ENCODE results near the gene MED9.

DNA sequence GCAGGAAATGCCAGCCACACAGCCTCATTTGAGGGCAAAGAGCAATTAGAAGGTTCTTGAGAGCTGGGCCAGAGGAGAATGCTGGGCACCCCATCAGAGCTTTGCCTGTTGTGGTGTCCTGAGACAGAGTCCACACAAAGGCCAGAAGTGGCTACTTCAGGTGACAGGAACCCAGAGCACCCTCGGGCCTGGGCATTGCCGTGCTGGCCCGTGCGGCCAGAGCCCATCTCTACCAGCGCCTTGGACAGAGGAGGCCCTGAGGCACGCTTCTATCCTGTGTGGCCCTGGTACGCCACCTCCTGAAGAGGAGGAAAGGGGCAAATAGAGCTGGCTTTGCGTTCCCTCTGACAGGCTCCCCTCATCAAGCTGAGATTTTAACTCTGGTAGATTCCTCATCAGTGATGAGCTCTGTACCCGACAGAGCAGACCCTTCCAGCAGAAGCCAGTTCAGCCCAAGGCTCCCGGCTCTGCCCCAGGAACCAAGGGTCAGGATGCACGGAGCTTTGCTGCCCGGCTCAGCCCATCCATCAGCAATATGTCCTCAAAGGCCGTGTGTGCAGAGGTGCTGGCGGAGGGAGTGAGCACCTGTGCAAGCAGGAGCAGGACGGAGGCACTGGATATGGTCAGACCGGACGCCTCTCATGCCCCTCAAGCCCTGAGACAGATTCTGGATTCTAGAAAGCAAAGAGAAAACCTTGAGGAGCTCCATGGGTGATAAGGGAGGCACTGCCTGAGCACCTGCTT is 22.8 kb downstream of the MED9 start:
- TF ChIP-seq, protein P1, sequence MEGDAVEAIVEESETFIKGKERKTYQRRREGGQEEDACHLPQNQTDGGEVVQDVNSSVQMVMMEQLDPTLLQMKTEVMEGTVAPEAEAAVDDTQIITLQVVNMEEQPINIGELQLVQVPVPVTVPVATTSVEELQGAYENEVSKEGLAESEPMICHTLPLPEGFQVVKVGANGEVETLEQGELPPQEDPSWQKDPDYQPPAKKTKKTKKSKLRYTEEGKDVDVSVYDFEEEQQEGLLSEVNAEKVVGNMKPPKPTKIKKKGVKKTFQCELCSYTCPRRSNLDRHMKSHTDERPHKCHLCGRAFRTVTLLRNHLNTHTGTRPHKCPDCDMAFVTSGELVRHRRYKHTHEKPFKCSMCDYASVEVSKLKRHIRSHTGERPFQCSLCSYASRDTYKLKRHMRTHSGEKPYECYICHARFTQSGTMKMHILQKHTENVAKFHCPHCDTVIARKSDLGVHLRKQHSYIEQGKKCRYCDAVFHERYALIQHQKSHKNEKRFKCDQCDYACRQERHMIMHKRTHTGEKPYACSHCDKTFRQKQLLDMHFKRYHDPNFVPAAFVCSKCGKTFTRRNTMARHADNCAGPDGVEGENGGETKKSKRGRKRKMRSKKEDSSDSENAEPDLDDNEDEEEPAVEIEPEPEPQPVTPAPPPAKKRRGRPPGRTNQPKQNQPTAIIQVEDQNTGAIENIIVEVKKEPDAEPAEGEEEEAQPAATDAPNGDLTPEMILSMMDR (tag by site-specific recombination; IDR thresholded peaks at IDR 0.05) = no peak
- TF ChIP-seq, protein P2, sequence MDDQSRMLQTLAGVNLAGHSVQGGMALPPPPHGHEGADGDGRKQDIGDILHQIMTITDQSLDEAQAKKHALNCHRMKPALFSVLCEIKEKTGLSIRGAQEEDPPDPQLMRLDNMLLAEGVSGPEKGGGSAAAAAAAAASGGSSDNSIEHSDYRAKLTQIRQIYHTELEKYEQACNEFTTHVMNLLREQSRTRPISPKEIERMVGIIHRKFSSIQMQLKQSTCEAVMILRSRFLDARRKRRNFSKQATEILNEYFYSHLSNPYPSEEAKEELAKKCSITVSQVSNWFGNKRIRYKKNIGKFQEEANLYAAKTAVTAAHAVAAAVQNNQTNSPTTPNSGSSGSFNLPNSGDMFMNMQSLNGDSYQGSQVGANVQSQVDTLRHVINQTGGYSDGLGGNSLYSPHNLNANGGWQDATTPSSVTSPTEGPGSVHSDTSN (CRISPR knock-in tag; IDR thresholded peaks at IDR 0.05) = no peak
- TF ChIP-seq FEZF1 (tag by site-specific recombination; IDR thresholded peaks at IDR 0.05) = no peak
- TF ChIP-seq, protein P3, sequence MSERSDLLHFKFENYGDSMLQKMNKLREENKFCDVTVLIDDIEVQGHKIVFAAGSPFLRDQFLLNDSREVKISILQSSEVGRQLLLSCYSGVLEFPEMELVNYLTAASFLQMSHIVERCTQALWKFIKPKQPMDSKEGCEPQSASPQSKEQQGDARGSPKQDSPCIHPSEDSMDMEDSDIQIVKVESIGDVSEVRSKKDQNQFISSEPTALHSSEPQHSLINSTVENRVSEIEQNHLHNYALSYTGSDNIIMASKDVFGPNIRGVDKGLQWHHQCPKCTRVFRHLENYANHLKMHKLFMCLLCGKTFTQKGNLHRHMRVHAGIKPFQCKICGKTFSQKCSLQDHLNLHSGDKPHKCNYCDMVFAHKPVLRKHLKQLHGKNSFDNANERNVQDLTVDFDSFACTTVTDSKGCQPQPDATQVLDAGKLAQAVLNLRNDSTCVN (tag by site-specific recombination; optimal IDR thresholded peaks at IDR 0.05) = no peak
- no peak for TF ChIP-seq SP7 (tag by site-specific recombination; IDR thresholded peaks at IDR 0.05)
- TF ChIP-seq SCRT1 (tag by site-specific recombination; IDR thresholded peaks at IDR 0.05; ENCODE audit: borderline replicate concordance) = no peak
- no peak for TF ChIP-seq ZNF785 (tag by site-specific recombination; IDR thresholded peaks at IDR 0.05)
- TF ChIP-seq, protein P4, sequence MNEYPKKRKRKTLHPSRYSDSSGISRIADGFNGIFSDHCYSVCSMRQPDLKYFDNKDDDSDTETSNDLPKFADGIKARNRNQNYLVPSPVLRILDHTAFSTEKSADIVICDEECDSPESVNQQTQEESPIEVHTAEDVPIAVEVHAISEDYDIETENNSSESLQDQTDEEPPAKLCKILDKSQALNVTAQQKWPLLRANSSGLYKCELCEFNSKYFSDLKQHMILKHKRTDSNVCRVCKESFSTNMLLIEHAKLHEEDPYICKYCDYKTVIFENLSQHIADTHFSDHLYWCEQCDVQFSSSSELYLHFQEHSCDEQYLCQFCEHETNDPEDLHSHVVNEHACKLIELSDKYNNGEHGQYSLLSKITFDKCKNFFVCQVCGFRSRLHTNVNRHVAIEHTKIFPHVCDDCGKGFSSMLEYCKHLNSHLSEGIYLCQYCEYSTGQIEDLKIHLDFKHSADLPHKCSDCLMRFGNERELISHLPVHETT (tag by site-specific recombination; IDR thresholded peaks at IDR 0.05) = no peak
